IMR-90 (cell line): ENCODE data around the gene KHNYN. TPM values are rescaled to one million over a fixed set of nuclear protein-coding genes. Genes with fewer than 3 reads are reported as not detected.
A peak's percentile ranks its signal among the peaks of the same experiment; 100 is the strongest.

Experiments
- ATAC-seq: fragments of 200-7000 bp; cut with Tn5 transposase; 2 replicates; pipeline ENCODE4 v1.9.1; 2020; ENCODE audit warnings: low read depth, mild to moderate bottlenecking, moderate library complexity
- BruUV-seq: library from RNA; stranded (reverse); fragments of 400-500 nt; replicated peaks from 2 replicates; lab custom pipeline; 2021; lab: Mats Ljungman, UMichigan
- CTCF ChIA-PET: fragments of 300-600 bp; formaldehyde crosslinking; extraction: SDS; loops from one replicate; lab custom pipeline; 2021; ENCODE audit warnings: antibody characterized with exemption; lab: Yijun Ruan, JAX
- POLR2A ChIA-PET: fragments of 300-600 bp; sonication (Branson Sonifier 250); formaldehyde crosslinking; loops from one replicate; lab custom pipeline; 2022; ENCODE audit warnings: antibody characterized with exemption; ENCODE audit not compliant: unreplicated experiment; lab: Charles Lee
- DNase-seq: peaks from one replicate; pipeline ENCODE4 v3.0.0; 2013
- H2AFZ ChIP-seq: replicated peaks from 2 replicates; pipeline ENCODE3; 2013; ENCODE audit warnings: low read length, mild to moderate bottlenecking; ENCODE audit not compliant: poor library complexity
- H2AK5ac ChIP-seq: 2 replicates; pipeline ENCODE4 v1.6.1; 2013; ENCODE audit warnings: low read depth, low read length, inconsistent platforms
- H2AK9ac ChIP-seq: replicated peaks from 2 replicates; pipeline ENCODE3; 2013; ENCODE audit warnings: mild to moderate bottlenecking, low read depth, low read length, moderate library complexity; ENCODE audit not compliant: poor library complexity
- H2BK120ac ChIP-seq: 2 replicates; pipeline ENCODE4 v1.6.1; 2013; ENCODE audit warnings: low read depth, low read length, inconsistent platforms
- H2BK15ac ChIP-seq: 3 replicates; pipeline ENCODE4 v1.6.1; 2013; ENCODE audit warnings: low read depth, low read length, inconsistent platforms
- H2BK20ac ChIP-seq: 2 replicates; pipeline ENCODE4 v1.6.1; 2013; ENCODE audit warnings: low read depth, mild to moderate bottlenecking, inconsistent platforms, low read length, moderate library complexity
- H2BK5ac ChIP-seq: 2 replicates; pipeline ENCODE4 v1.6.1; 2013; ENCODE audit warnings: mild to moderate bottlenecking, low read depth, low read length, inconsistent platforms; ENCODE audit not compliant: poor library complexity, severe bottlenecking
- H3K14ac ChIP-seq: replicated peaks from 2 replicates; pipeline ENCODE4 v1.6.1; 2013; ENCODE audit warnings: low read depth, low read length, inconsistent platforms
- H3K18ac ChIP-seq: 2 replicates; pipeline ENCODE4 v1.6.1; 2013; ENCODE audit warnings: low read depth, low read length, control low read depth
- H3K23ac ChIP-seq: 2 replicates; pipeline ENCODE4 v1.6.1; 2013; ENCODE audit warnings: low read depth, low read length, inconsistent platforms
- H3K27ac ChIP-seq: 2 replicates; pipeline ENCODE4 v1.5.1; 2013; ENCODE audit warnings: mild to moderate bottlenecking, control low read depth, low read length; ENCODE audit not compliant: insufficient read depth
- H3K27me3 ChIP-seq: 2 replicates; pipeline ENCODE4 v1.6.1; 2013; ENCODE audit warnings: low read length; ENCODE audit not compliant: control insufficient read depth, insufficient read depth
- H3K36me3 ChIP-seq: 2 replicates; pipeline ENCODE4 v1.6.1; 2013; ENCODE audit warnings: low read length, mixed read lengths; ENCODE audit not compliant: control insufficient read depth, insufficient read depth
- H3K4ac ChIP-seq: 2 replicates; pipeline ENCODE4 v1.6.1; 2013; ENCODE audit warnings: low read depth, low read length, inconsistent platforms
- H3K4me1 ChIP-seq: 2 replicates; pipeline ENCODE4 v1.6.1; 2013; ENCODE audit warnings: low read length, mixed read lengths; ENCODE audit not compliant: control insufficient read depth, insufficient read depth
- H3K4me2 ChIP-seq: 2 replicates; pipeline ENCODE4 v1.6.1; 2013; ENCODE audit warnings: low read depth, mild to moderate bottlenecking, control low read depth, low read length, moderate library complexity
- H3K4me3 ChIP-seq: 2 replicates; pipeline ENCODE4 v1.5.1; 2013; ENCODE audit warnings: low read depth, mild to moderate bottlenecking, control low read depth, low read length, moderate library complexity; ENCODE audit not compliant: insufficient read depth
- H3K56ac ChIP-seq: 2 replicates; pipeline ENCODE4 v1.6.1; 2013; ENCODE audit warnings: low read length, inconsistent platforms; ENCODE audit not compliant: insufficient read depth; ENCODE audit errors: extremely low read depth
- H3K79me1 ChIP-seq, 2 experiments: 2 replicates each; pipeline ENCODE4 v1.6.1; 2013; ENCODE audit warnings: low read length in 2 of 2, inconsistent platforms in 1 of 2, low read depth in 1 of 2
- H3K9ac ChIP-seq: 2 replicates; pipeline ENCODE4 v1.6.1; 2013; ENCODE audit warnings: low read depth, low read length, control low read depth
- H3K9me1 ChIP-seq: 2 replicates; pipeline ENCODE4 v1.6.1; 2013; ENCODE audit warnings: low read length, inconsistent platforms; ENCODE audit not compliant: insufficient read depth
- H3K9me3 ChIP-seq: 2 replicates; pipeline ENCODE4 v1.6.1; 2013; ENCODE audit warnings: low read length; ENCODE audit not compliant: control insufficient read depth, insufficient read depth
- H4K20me1 ChIP-seq: 2 replicates; pipeline ENCODE4 v1.6.1; 2013; ENCODE audit warnings: low read length, inconsistent platforms; ENCODE audit not compliant: insufficient read depth
- H4K5ac ChIP-seq: 2 replicates; pipeline ENCODE4 v1.6.1; 2013; ENCODE audit warnings: mild to moderate bottlenecking, low read depth, low read length, control low read depth
- H4K8ac ChIP-seq, 2 experiments: 2 replicates each; pipeline ENCODE4 v1.6.1; 2013; ENCODE audit warnings: low read depth in 2 of 2, low read length in 2 of 2, control low read depth in 1 of 2, inconsistent platforms in 1 of 2
- H4K91ac ChIP-seq: 2 replicates; pipeline ENCODE4 v1.6.1; 2013; ENCODE audit warnings: low read depth, low read length, inconsistent platforms; ENCODE audit not compliant: insufficient read depth
- CEBPB ChIP-seq: IDR thresholded peaks from 2 replicates; pipeline ENCODE4 v1.6.1; 2012; ENCODE audit warnings: low read depth, low read length, improper control_type of control experiment
- RFX5 ChIP-seq: IDR thresholded peaks from 2 replicates; pipeline ENCODE4 v1.8.0; 2012; ENCODE audit warnings: low read depth, mild to moderate bottlenecking, low read length, moderate library complexity
- WGBS, 2 experiments: methylation state at CpG; one replicate each; pipeline versions ENCODE4 v1.1.5 to v1.1.7; 2013; ENCODE audit warnings: missing lambda C conversion rate in 2 of 2; ENCODE audit not compliant: insufficient read length in 1 of 2; ENCODE audit errors: extremely low coverage in 2 of 2; 5-methylcytosine and 5-hydroxymethylcytosine counted together
- dilution Hi-C: fragments of 300-500 bp; cut with HindIII; formaldehyde crosslinking; loops from one replicate; pipeline ENCODE4 v1.14.3; 2018; ENCODE audit warnings: low sequenced_read_pairs; ENCODE audit not compliant: unreplicated experiment
- in situ Hi-C: fragments of 300-500 bp; cut with MboI; formaldehyde crosslinking; loops from 3 replicates; pipeline ENCODE4 v1.14.3; 2019; ENCODE audit warnings: low sequenced_read_pairs, inconsistent platforms, mixed read lengths
- intact Hi-C: fragments of 100-400 bp; cut with micrococcal nuclease; formaldehyde crosslinking; loops from 2 replicates; pipeline ENCODE4 v1.10.0; 2022
- polyA plus RNA-seq, 3 experiments: library from polyadenylated mRNA; depleted of rRNA; stranded (reverse); fragments of >200 nt; gene quantifications; 2 replicates each; pipeline ENCODE4 v1.2.3, GENCODE V29; 2012; ENCODE audit warnings: low replicate concordance in 1 of 3
- total RNA-seq: library from RNA; depleted of rRNA; stranded (reverse); fragments of >200 nt; gene quantifications from 2 replicates; pipeline ENCODE4 v1.2.3, GENCODE V29; 2012

Gene KHNYN
- total and polyA plus RNA-seq, 2 of the 4 experiments (the other 2 are of a cell fraction), result 18.9 to 24.4 TPM

- Histone ChIP-seq H3K79me1 (no peaks in the 10 kb centered on the region), H3K9me1 (no peaks in the 10 kb centered on the region), H3K27ac (no peak overlapping the region), H2BK120ac (no peak overlapping the region), H3K4ac (no peak overlapping the region), H3K18ac (no peak overlapping the region), H2AFZ (no peak overlapping the region), H3K36me3 (no peaks in the 10 kb centered on the region), H2AK9ac (no peak overlapping the region), H2BK20ac (no peak overlapping the region), H3K27me3 (no peaks in the 10 kb centered on the region), H3K4me1 (no peaks in the 10 kb centered on the region), H3K4me3 (no peak overlapping the region), H3K9ac (no peak overlapping the region), H3K9me3 (no peaks in the 10 kb centered on the region), H2AK5ac (no peak overlapping the region), H3K56ac (no peak overlapping the region), H4K20me1 (no peaks in the 10 kb centered on the region), H4K8ac (no peak overlapping the region), H2BK15ac (no peak overlapping the region), H2BK5ac (no peak overlapping the region), H3K23ac (no peak overlapping the region), H4K5ac (no peak overlapping the region), H3K4me2 (no peak overlapping the region), H4K91ac (no peak overlapping the region), H3K14ac (no peak overlapping the region)
- in situ Hi-C loops (no loop called here), dilution Hi-C loops (no loop called here), intact Hi-C loops (loop anchor here (10.0 kb wide), 1 partner anchor 161 kb away; no protein-coding TSS in a partner anchor)
- no CpG with 5 or more reads among the region's 4 CpGs for WGBS, 2 experiments
- POLR2A ChIA-PET, result no interaction called here
- TF ChIP-seq RFX5, result no peak
- peak; percentile 42; the same call in 1 of the 2 replicates for TF ChIP-seq CEBPB
- ATAC-seq, result no peak
- CTCF ChIA-PET, result no interaction called here
- no peak for DNase-seq
- BruUV-seq, result no TSS peak
These were observed 34.4 kb downstream of the KHNYN start for GRCh38 chr14:24463884-24464785.
